Keratinocyte (primary cell): ENCODE data around the gene PAPPA.

Source experiments
- EZH2 ChIP-seq: IDR thresholded peaks from one replicate; pipeline ENCODE4 v1.6.1; 2012; ENCODE audit warnings: inconsistent platforms, mild to moderate bottlenecking, low read length, moderate library complexity
- TF ChIP-seq, protein P1 (sequence below), 3 experiments: IDR thresholded peaks in 1 of 3; conservative IDR thresholded peaks in 1 of 3; optimal IDR thresholded peaks in 1 of 3; 2 replicates in 2 of 3; 3 replicates in 1 of 3; pipeline versions ENCODE3 to v1.5.1; 2011; ENCODE audit warnings: low read length in 3 of 3, mild to moderate bottlenecking in 3 of 3, moderate library complexity in 2 of 3, control low read depth in 1 of 3, inconsistent platforms in 1 of 3; ENCODE audit not compliant: insufficient read depth in 2 of 3; ENCODE audit errors: extremely low read depth in 1 of 3

GRCh38 chr9:116297346-116297745 is 143.8 kb downstream of the PAPPA start:
- TF ChIP-seq, protein P1, sequence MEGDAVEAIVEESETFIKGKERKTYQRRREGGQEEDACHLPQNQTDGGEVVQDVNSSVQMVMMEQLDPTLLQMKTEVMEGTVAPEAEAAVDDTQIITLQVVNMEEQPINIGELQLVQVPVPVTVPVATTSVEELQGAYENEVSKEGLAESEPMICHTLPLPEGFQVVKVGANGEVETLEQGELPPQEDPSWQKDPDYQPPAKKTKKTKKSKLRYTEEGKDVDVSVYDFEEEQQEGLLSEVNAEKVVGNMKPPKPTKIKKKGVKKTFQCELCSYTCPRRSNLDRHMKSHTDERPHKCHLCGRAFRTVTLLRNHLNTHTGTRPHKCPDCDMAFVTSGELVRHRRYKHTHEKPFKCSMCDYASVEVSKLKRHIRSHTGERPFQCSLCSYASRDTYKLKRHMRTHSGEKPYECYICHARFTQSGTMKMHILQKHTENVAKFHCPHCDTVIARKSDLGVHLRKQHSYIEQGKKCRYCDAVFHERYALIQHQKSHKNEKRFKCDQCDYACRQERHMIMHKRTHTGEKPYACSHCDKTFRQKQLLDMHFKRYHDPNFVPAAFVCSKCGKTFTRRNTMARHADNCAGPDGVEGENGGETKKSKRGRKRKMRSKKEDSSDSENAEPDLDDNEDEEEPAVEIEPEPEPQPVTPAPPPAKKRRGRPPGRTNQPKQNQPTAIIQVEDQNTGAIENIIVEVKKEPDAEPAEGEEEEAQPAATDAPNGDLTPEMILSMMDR (optimal IDR thresholded peaks at IDR 0.05 in 1 of 3, IDR thresholded peaks at IDR 0.05 in 1 of 3, conservative IDR thresholded peaks at IDR 0.05 in 1 of 3; ENCODE audit: extremely low read depth in 1 of 3, insufficient read depth in 2 of 3, low read length in 3 of 3) = no peak
- no peak for TF ChIP-seq EZH2
